PC-3 (cell line): ENCODE data around the gene VASH1. TPM values are rescaled to one million over a fixed set of nuclear protein-coding genes. Genes with fewer than 3 reads are reported as not detected.
"Not testable (repeated sequence)": the region's sequence is repeated elsewhere in the genome, so short reads cannot be mapped to it uniquely, and the experiment has no call there.

Experiments
- ATAC-seq: fragments of 200-7000 bp; cut with Tn5 transposase; 2 replicates; pipeline ENCODE4 v1.9.1; 2020; ENCODE audit warnings: mild to moderate bottlenecking, moderate library complexity
- BruUV-seq: library from RNA; stranded (reverse); fragments of 400-500 nt; replicated peaks from 2 replicates; lab custom pipeline; 2021; lab: Mats Ljungman, UMichigan
- CTCF ChIA-PET: fragments of 300-600 bp; sonication (Branson Sonifier 250); formaldehyde crosslinking; loops from one replicate; lab custom pipeline; 2022; ENCODE audit warnings: antibody characterized with exemption; lab: Charles Lee
- POLR2A ChIA-PET: fragments of 300-600 bp; sonication (Branson Sonifier 250); formaldehyde crosslinking; loops from one replicate; lab custom pipeline; 2022; ENCODE audit warnings: antibody characterized with exemption; ENCODE audit not compliant: unreplicated experiment; lab: Charles Lee
- DNase-seq: peaks from one replicate; pipeline ENCODE4 v3.0.0-alpha.2; 2015
- H2AFZ ChIP-seq: fragments of 300-600 bp; sonication (generic); 2 replicates; pipeline ENCODE4 v1.6.0; 2016; ENCODE audit warnings: antibody characterized with exemption, low read length
- H3F3A ChIP-seq: fragments of 300-600 bp; sonication (generic); one replicate; pipeline ENCODE4 v1.6.0; 2017; ENCODE audit warnings: antibody characterized with exemption, low read length, control low read depth, mild to moderate bottlenecking; ENCODE audit not compliant: unreplicated experiment
- H3K27ac ChIP-seq: fragments of 300-600 bp; sonication (generic); 2 replicates; pipeline ENCODE4 v1.5.1; 2016; ENCODE audit warnings: mild to moderate bottlenecking, low read length
- H3K27me3 ChIP-seq: fragments of 300-600 bp; sonication (generic); 2 replicates; pipeline ENCODE4 v1.6.1; 2016; ENCODE audit warnings: low read length, mixed read lengths
- H3K36me3 ChIP-seq: fragments of 300-600 bp; sonication (generic); 2 replicates; pipeline ENCODE4 v1.6.1; 2016; ENCODE audit warnings: low read depth, mixed run types, low read length, mixed read lengths
- H3K4me1 ChIP-seq: fragments of 300-600 bp; sonication (generic); 2 replicates; pipeline ENCODE4 v1.5.1; 2016; ENCODE audit warnings: low read length; ENCODE audit not compliant: insufficient read depth
- H3K4me2 ChIP-seq: fragments of 300-600 bp; sonication (generic); 2 replicates; pipeline ENCODE4 v1.6.0; 2016; ENCODE audit warnings: low read length
- H3K4me3 ChIP-seq: fragments of 300-600 bp; sonication (generic); 2 replicates; pipeline ENCODE4 v1.5.1; 2016; ENCODE audit warnings: mild to moderate bottlenecking, low read length, mixed read lengths
- H3K79me2 ChIP-seq: fragments of 300-600 bp; sonication (generic); 2 replicates; pipeline ENCODE4 v1.6.1; 2017; ENCODE audit warnings: low read length, mixed read lengths
- H3K9ac ChIP-seq: fragments of 300-600 bp; sonication (generic); 2 replicates; pipeline ENCODE4 v1.6.0; 2016; ENCODE audit warnings: mild to moderate bottlenecking, low read length
- H3K9me2 ChIP-seq: fragments of 300-600 bp; sonication (generic); replicated peaks from 2 replicates; pipeline ENCODE4 v1.6.1; 2016; ENCODE audit warnings: mixed run types, low read length, mixed read lengths
- H3K9me3 ChIP-seq: fragments of 300-600 bp; sonication (generic); 2 replicates; pipeline ENCODE4 v1.6.1; 2016; ENCODE audit warnings: low read length, mixed read lengths
- H4K20me1 ChIP-seq: fragments of 300-600 bp; sonication (generic); 2 replicates; pipeline ENCODE4 v1.6.1; 2016; ENCODE audit warnings: low read length, mixed read lengths
- CTCF ChIP-seq: fragments of 300-600 bp; sonication (generic); conservative IDR thresholded peaks from 2 replicates; pipeline ENCODE4 v1.5.1; 2017; ENCODE audit warnings: antibody characterized with exemption, low read depth, mild to moderate bottlenecking, low read length
- EZH2 ChIP-seq: fragments of 300-600 bp; sonication (generic); IDR thresholded peaks from one replicate; pipeline ENCODE4 v1.6.1; 2017; ENCODE audit warnings: antibody characterized with exemption, mild to moderate bottlenecking, low read length; ENCODE audit not compliant: unreplicated experiment
- EZH2phosphoT487 ChIP-seq: fragments of 300-600 bp; sonication (generic); IDR thresholded peaks from 2 replicates; pipeline ENCODE4 v1.6.1; 2018; ENCODE audit warnings: mild to moderate bottlenecking, antibody characterized with exemption, low read length, borderline replicate concordance
- intact Hi-C: fragments of 100-400 bp; cut with micrococcal nuclease; formaldehyde crosslinking; loops from 2 replicates; pipeline ENCODE4 v1.9.0; 2023
- total RNA-seq: library from RNA; depleted of rRNA; stranded (reverse); fragments of >200 nt; gene quantifications from 2 replicates; pipeline ENCODE4 v1.2.3, GENCODE V29; 2014

Gene VASH1
- total RNA-seq, 1 experiment from 2014 or later, result 1.8 TPM

- no peak overlapping the region for H3K4me3 ChIP-seq
- no peak overlapping the region for H3K9ac ChIP-seq
- no TSS peak for BruUV-seq
- intact Hi-C loops, result no loop called here
- no peaks in the 10 kb centered on the region for H3K79me2 ChIP-seq
- POLR2A ChIA-PET, result no interaction called here
- no peak overlapping the region for H3K27ac ChIP-seq
- H3K9me3 ChIP-seq, result no peaks in the 10 kb centered on the region
- peaks cover 59% of the 10 kb centered on the region for H3K27me3 ChIP-seq
- ATAC-seq (no peak), DNase-seq (no peak)
- CTCF ChIA-PET, result interaction anchor here (0.6 kb wide), 1 partner anchor 74 kb away, joined by 4 read pairs; no protein-coding TSS in a partner anchor
- no peaks in the 10 kb centered on the region for H3K9me2 ChIP-seq
- no peak for TF ChIP-seq CTCF
- no peak for TF ChIP-seq EZH2phosphoT487
- TF ChIP-seq EZH2, result no peak
- H3K4me2 ChIP-seq, result no peak overlapping the region
- no peak overlapping the region for H2AFZ ChIP-seq
- H3K36me3 ChIP-seq, result no peaks in the 10 kb centered on the region
- H4K20me1 ChIP-seq, result no peaks in the 10 kb centered on the region
- H3K4me1 ChIP-seq, result no peaks in the 10 kb centered on the region
- no peaks in the 10 kb centered on the region for H3F3A ChIP-seq
These were observed 41.6 kb upstream of the VASH1 start for GRCh38 chr14:76719666-76720065.

GRCh38 chr14:76720382-76720813 lies 40.9 kb upstream of the VASH1 start:
- intact Hi-C loops, result no loop called here
- Histone ChIP-seq H3K9me3 (no peaks in the 10 kb centered on the region), H3K9me2 (no peaks in the 10 kb centered on the region), H3K4me1 (no peaks in the 10 kb centered on the region), H3K4me3 (no peak overlapping the region), H2AFZ (no peak overlapping the region), H3K27me3 (peaks cover 59% of the 10 kb centered on the region), H3K79me2 (no peaks in the 10 kb centered on the region), H3K36me3 (no peaks in the 10 kb centered on the region), H4K20me1 (no peaks in the 10 kb centered on the region), H3K4me2 (no peak overlapping the region), H3K9ac (no peak overlapping the region), H3F3A (no peaks in the 10 kb centered on the region), H3K27ac (no peak overlapping the region)
- BruUV-seq, result no TSS peak
- DNase-seq (no peak), ATAC-seq (no peak)
- ChIA-PET CTCF (interaction anchor here (0.6 kb wide), 1 partner anchor 75 kb away, joined by 4 read pairs; no protein-coding TSS in a partner anchor), POLR2A (no interaction called here)
- TF ChIP-seq EZH2, result no peak

GRCh38 chr14:76721506-76721905 lies 39.8 kb upstream of the VASH1 start:
- H3K9ac ChIP-seq, POLR2A ChIA-PET, H3K4me3 ChIP-seq, H3K79me2 ChIP-seq, H4K20me1 ChIP-seq, H3K4me1 ChIP-seq, DNase-seq, H3F3A ChIP-seq, intact Hi-C loops, H3K9me2 ChIP-seq, ATAC-seq, H3K9me3 ChIP-seq, BruUV-seq, H2AFZ ChIP-seq, H3K4me2 ChIP-seq, H3K36me3 ChIP-seq, H3K27ac ChIP-seq, CTCF ChIA-PET: not testable (repeated sequence)
- H3K27me3 ChIP-seq, result peaks cover 51% of the 10 kb centered on the region
